Measurements from ENCODE around the gene HS6ST2.

DNA sequence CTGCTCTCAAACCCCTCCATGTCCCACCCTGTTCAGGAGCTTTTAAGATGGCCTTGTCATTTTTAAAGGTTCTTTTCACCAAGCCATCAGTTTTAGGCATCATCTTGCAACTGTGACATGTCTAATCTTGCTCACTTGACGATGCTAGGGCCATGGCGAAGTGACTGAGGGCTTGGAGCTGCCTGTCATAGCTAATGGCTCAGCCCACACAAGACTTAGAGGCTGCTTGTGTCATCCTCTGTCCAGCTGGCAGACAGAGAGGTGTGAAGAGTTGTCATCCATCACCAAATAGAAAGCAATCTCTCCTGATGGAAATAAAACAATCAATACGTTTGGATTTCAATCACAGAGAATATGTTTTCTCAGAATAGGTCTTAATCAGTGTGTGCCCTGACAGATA is 194.9 kb downstream of the HS6ST2 start:
- TF ChIP-seq, protein P1, sequence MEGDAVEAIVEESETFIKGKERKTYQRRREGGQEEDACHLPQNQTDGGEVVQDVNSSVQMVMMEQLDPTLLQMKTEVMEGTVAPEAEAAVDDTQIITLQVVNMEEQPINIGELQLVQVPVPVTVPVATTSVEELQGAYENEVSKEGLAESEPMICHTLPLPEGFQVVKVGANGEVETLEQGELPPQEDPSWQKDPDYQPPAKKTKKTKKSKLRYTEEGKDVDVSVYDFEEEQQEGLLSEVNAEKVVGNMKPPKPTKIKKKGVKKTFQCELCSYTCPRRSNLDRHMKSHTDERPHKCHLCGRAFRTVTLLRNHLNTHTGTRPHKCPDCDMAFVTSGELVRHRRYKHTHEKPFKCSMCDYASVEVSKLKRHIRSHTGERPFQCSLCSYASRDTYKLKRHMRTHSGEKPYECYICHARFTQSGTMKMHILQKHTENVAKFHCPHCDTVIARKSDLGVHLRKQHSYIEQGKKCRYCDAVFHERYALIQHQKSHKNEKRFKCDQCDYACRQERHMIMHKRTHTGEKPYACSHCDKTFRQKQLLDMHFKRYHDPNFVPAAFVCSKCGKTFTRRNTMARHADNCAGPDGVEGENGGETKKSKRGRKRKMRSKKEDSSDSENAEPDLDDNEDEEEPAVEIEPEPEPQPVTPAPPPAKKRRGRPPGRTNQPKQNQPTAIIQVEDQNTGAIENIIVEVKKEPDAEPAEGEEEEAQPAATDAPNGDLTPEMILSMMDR (IDR thresholded peaks at IDR 0.05): no peak
- TF ChIP-seq SMC3 (IDR thresholded peaks at IDR 0.05; ENCODE audit: low read depth, low read length) (no peak), POLR2AphosphoS5 (IDR thresholded peaks at IDR 0.05; ENCODE audit: low read depth, low read length) (no peak), MEF2A (IDR thresholded peaks at IDR 0.05; ENCODE audit: borderline replicate concordance, low read depth) (no peak), TAF1 (IDR thresholded peaks at IDR 0.05; ENCODE audit: borderline replicate concordance, low read depth, low read length) (no peak), NFIC (IDR thresholded peaks at IDR 0.05; ENCODE audit: borderline replicate concordance) (no peak), TEAD4 (IDR thresholded peaks at IDR 0.05; ENCODE audit: borderline replicate concordance, insufficient read depth) (no peak), YY1 (IDR thresholded peaks at IDR 0.05; ENCODE audit: low read depth) (no peak), MXI1 (IDR thresholded peaks at IDR 0.05; ENCODE audit: low read depth, low read length) (no peak), EZH2phosphoT487 (IDR thresholded peaks at IDR 0.05; ENCODE audit: borderline replicate concordance, low read depth) (no peak), GABPA (IDR thresholded peaks at IDR 0.05; ENCODE audit: low read depth) (no peak), JUND (IDR thresholded peaks at IDR 0.05) (no peak)
- TF ChIP-seq, protein P2, sequence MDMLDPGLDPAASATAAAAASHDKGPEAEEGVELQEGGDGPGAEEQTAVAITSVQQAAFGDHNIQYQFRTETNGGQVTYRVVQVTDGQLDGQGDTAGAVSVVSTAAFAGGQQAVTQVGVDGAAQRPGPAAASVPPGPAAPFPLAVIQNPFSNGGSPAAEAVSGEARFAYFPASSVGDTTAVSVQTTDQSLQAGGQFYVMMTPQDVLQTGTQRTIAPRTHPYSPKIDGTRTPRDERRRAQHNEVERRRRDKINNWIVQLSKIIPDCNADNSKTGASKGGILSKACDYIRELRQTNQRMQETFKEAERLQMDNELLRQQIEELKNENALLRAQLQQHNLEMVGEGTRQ (IDR thresholded peaks at IDR 0.05; ENCODE audit: borderline replicate concordance, low read depth, low read length): no peak
- TF ChIP-seq, protein P3, sequence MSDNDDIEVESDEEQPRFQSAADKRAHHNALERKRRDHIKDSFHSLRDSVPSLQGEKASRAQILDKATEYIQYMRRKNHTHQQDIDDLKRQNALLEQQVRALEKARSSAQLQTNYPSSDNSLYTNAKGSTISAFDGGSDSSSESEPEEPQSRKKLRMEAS (IDR thresholded peaks at IDR 0.05; ENCODE audit: low read depth): no peak

All from SK-N-SH (cell line).